GM23338 (cell line): ENCODE results near the gene RAD52. TPM values are rescaled to one million over a fixed set of nuclear protein-coding genes. Genes with fewer than 3 reads are reported as not detected.

Experiments used
- ATAC-seq: fragments of 200-7000 bp; cut with Tn5 transposase; 3 replicates; pipeline ENCODE4 v1.9.1; 2020
- DNase-seq: peaks from one replicate; pipeline ENCODE4 v3.0.0-alpha.2; 2015; ENCODE audit warnings: low spot score
- H2AFZ ChIP-seq: fragments of 200-600 bp; sonication (generic); 2 replicates; pipeline ENCODE4 v1.8.0; 2016; ENCODE audit warnings: antibody characterized with exemption, mild to moderate bottlenecking, moderate library complexity
- H3F3A ChIP-seq: fragments of 200-600 bp; sonication (generic); replicated peaks from 2 replicates; pipeline ENCODE4 v1.8.0; 2017; ENCODE audit warnings: antibody characterized with exemption, mixed run types, low read depth
- H3K27ac ChIP-seq: fragments of 200-600 bp; sonication (generic); 2 replicates; pipeline ENCODE4 v1.6.1; 2016; ENCODE audit warnings: low read depth
- H3K27me3 ChIP-seq: fragments of 200-600 bp; sonication (generic); 2 replicates; pipeline ENCODE4 v1.8.0; 2016; ENCODE audit warnings: mild to moderate bottlenecking, mixed run types, moderate library complexity; ENCODE audit not compliant: insufficient read depth
- H3K36me3 ChIP-seq: fragments of 200-600 bp; sonication (generic); 2 replicates; pipeline ENCODE4 v1.8.0; 2016; ENCODE audit warnings: mild to moderate bottlenecking; ENCODE audit not compliant: insufficient read depth
- H3K4me1 ChIP-seq: fragments of 200-600 bp; sonication (generic); 2 replicates; pipeline ENCODE4 v1.8.0; 2016; ENCODE audit warnings: mild to moderate bottlenecking, moderate library complexity; ENCODE audit not compliant: insufficient read depth
- H3K4me2 ChIP-seq: fragments of 200-600 bp; sonication (generic); 2 replicates; pipeline ENCODE4 v1.7.1; 2017; ENCODE audit warnings: mixed run types
- H3K4me3 ChIP-seq: fragments of 200-600 bp; sonication (generic); 2 replicates; pipeline ENCODE4 v1.6.1; 2016; ENCODE audit warnings: mixed run types
- H3K79me2 ChIP-seq: fragments of 200-600 bp; sonication (generic); replicated peaks from 2 replicates; pipeline ENCODE4 v1.8.0; 2017; ENCODE audit warnings: mild to moderate bottlenecking; ENCODE audit not compliant: insufficient read depth
- H3K9me2 ChIP-seq: fragments of 200-600 bp; sonication (generic); 2 replicates; pipeline ENCODE4 v1.8.0; 2017; ENCODE audit not compliant: insufficient read depth
- H4K20me1 ChIP-seq: fragments of 200-600 bp; sonication (generic); replicated peaks from 2 replicates; pipeline ENCODE4 v1.8.0; 2017; ENCODE audit warnings: mild to moderate bottlenecking; ENCODE audit not compliant: insufficient read depth
- H3K27ac Mint-ChIP-seq: 2 replicates; pipeline ENCODE4 v1.8.0; 2020; ENCODE audit warnings: inconsistent platforms, mild to moderate bottlenecking, moderate library complexity, mixed read lengths
- H3K27me3 Mint-ChIP-seq: 3 replicates; pipeline ENCODE4 v1.8.0; 2022; ENCODE audit warnings: low read depth, mild to moderate bottlenecking, moderate library complexity, mixed read lengths, inconsistent platforms; ENCODE audit not compliant: insufficient read depth, poor library complexity
- H3K36me3 Mint-ChIP-seq: 3 replicates; pipeline ENCODE4 v1.8.0; 2021; ENCODE audit warnings: low read depth, mild to moderate bottlenecking, inconsistent platforms, moderate library complexity, mixed read lengths
- H3K4me1 Mint-ChIP-seq: 3 replicates; pipeline ENCODE4 v1.8.0; 2020; ENCODE audit warnings: mild to moderate bottlenecking, inconsistent platforms, mixed read lengths
- H3K4me3 Mint-ChIP-seq: 3 replicates; pipeline ENCODE4 v1.8.0; 2021; ENCODE audit warnings: moderate library complexity, mild to moderate bottlenecking, inconsistent platforms, mixed read lengths
- H3K9me3 Mint-ChIP-seq: 3 replicates; pipeline ENCODE4 v1.8.0; 2020; ENCODE audit warnings: moderate library complexity, mild to moderate bottlenecking, inconsistent platforms, mixed read lengths
- CREB1 ChIP-seq: fragments of 250-450 bp; sonication (Bioruptor Pico); IDR thresholded peaks from 2 replicates; pipeline ENCODE4 v1.5.0; 2020; ENCODE audit warnings: low read depth, mild to moderate bottlenecking, moderate library complexity
- CTCF ChIP-seq, 2 experiments: fragments of 200-600 bp in 1 of 2; sonication (generic) in 1 of 2; conservative IDR thresholded peaks; 2 replicates each; pipeline versions ENCODE4 v1.5.1 to v1.6.1; 2016 to 2017; ENCODE audit warnings: antibody characterized with exemption in 2 of 2, low read depth in 2 of 2, mild to moderate bottlenecking in 2 of 2, moderate library complexity in 1 of 2
- ETS1 ChIP-seq: IDR thresholded peaks from 2 replicates; pipeline ENCODE4 v1.6.1; 2016; ENCODE audit warnings: antibody characterized with exemption
- EZH2 ChIP-seq: fragments of 200-600 bp; sonication (generic); IDR thresholded peaks from one replicate; pipeline ENCODE4 v1.8.0; 2017; ENCODE audit warnings: antibody characterized with exemption, mild to moderate bottlenecking, low read depth; ENCODE audit not compliant: unreplicated experiment
- EZH2phosphoT487 ChIP-seq: fragments of 200-600 bp; sonication (generic); IDR thresholded peaks from one replicate; pipeline ENCODE4 v1.8.1; 2018; ENCODE audit warnings: antibody characterized with exemption; ENCODE audit not compliant: unreplicated experiment
- JUNB ChIP-seq: IDR thresholded peaks from one replicate; pipeline ENCODE4 v1.6.1; 2016; ENCODE audit warnings: antibody characterized with exemption; ENCODE audit not compliant: unreplicated experiment
- POLR2AphosphoS5 ChIP-seq: IDR thresholded peaks from 2 replicates; pipeline ENCODE4 v1.6.1; 2016; ENCODE audit warnings: antibody characterized with exemption, low read depth
- REST ChIP-seq: IDR thresholded peaks from one replicate; pipeline ENCODE4 v1.6.1; 2018; ENCODE audit warnings: antibody characterized with exemption; ENCODE audit not compliant: unreplicated experiment
- STAT1 ChIP-seq: IDR thresholded peaks from one replicate; pipeline ENCODE4 v1.6.1; 2016; ENCODE audit warnings: antibody characterized with exemption; ENCODE audit not compliant: unreplicated experiment
- ZNF331 ChIP-seq: fragments of 250-450 bp; sonication (Bioruptor Pico); IDR thresholded peaks from 2 replicates; pipeline ENCODE4 v1.5.0; 2020; ENCODE audit warnings: low read depth, mild to moderate bottlenecking, moderate library complexity
- ZNF462 ChIP-seq: fragments of 250-450 bp; sonication (Bioruptor Pico); IDR thresholded peaks from 2 replicates; pipeline ENCODE4 v1.5.0; 2020; ENCODE audit warnings: mild to moderate bottlenecking, moderate library complexity
- polyA plus RNA-seq: library from polyadenylated mRNA; unstranded; fragments of >200 nt; fragmentation: Nextera tagmentation; extraction: Ambion mirVana; gene quantifications from 2 replicates; pipeline ENCODE4 v1.2.1, GENCODE V29; 2016
- total RNA-seq: library from RNA; depleted of rRNA; stranded (reverse); fragments of >200 nt; shearing (Covaris generic); gene quantifications from 2 replicates; pipeline ENCODE4 v1.2.3, GENCODE V29; 2014

Gene RAD52
- total and polyA plus RNA-seq, 2 experiments from 2014 or later, result 10.9 to 21.3 TPM

- H3K9me2 ChIP-seq, result peaks cover under 1% of the 10 kb centered on the region; the same call in 1 of the 2 replicates
- H3K4me2 ChIP-seq, result no peak overlapping the region
- no peaks in the 10 kb centered on the region for H3F3A ChIP-seq
- Mint-ChIP-seq H3K27me3 (peaks cover 2% of the 10 kb centered on the region), H3K4me3 (no peak overlapping the region), H3K27ac (no peak overlapping the region), H3K9me3 (no peaks in the 10 kb centered on the region; the same call in 2 of the 3 replicates), H3K36me3 (no peaks in the 10 kb centered on the region), H3K4me1 (peaks cover 5% of the 10 kb centered on the region)
- no peak for TF ChIP-seq ZNF462
- TF ChIP-seq CREB1, result no peak
- TF ChIP-seq EZH2, result no peak
- no peak for TF ChIP-seq EZH2phosphoT487
- no peak for TF ChIP-seq ETS1
- TF ChIP-seq ZNF331 (CRISPR knock-in tag), result no peak
- no peak for TF ChIP-seq JUNB
- TF ChIP-seq STAT1, result no peak
- TF ChIP-seq CTCF (conservative IDR thresholded peaks at IDR 0.05; ENCODE audit: low read depth in 2 of 2), result no peak
- no peak for TF ChIP-seq POLR2AphosphoS5
- TF ChIP-seq REST, result no peak
- H4K20me1 ChIP-seq, result no peaks in the 10 kb centered on the region
- DNase-seq (no peak), ATAC-seq (no peak)
- H3K27me3 ChIP-seq, result no peaks in the 10 kb centered on the region
- no peak overlapping the region for H3K27ac ChIP-seq
- H3K79me2 ChIP-seq, result no peaks in the 10 kb centered on the region
- 0 out of 2 replicates have a peak, but pooled peaks cover 6% of the 10 kb centered on the region for H3K4me1 ChIP-seq
- no peak overlapping the region for H2AFZ ChIP-seq
- no peaks in the 10 kb centered on the region for H3K36me3 ChIP-seq
- no peak overlapping the region for H3K4me3 ChIP-seq
Measured at GRCh38 chr12:971991-972390, 22.5 kb upstream of the RAD52 start.
